Prostate gland (tissue), 2 donors: Measurements from ENCODE around the gene IL17RC. TPM values are rescaled to one million over a fixed set of nuclear protein-coding genes. Genes with fewer than 3 reads are reported as not detected.

Experiments used
- DNase-seq: peaks from one replicate; pipeline ENCODE4 v3.0.0-alpha.2; 2019; ENCODE audit warnings: low spot score
- H3K27ac ChIP-seq, 2 donors: fragments of 200-600 bp; sonication (generic); 2 replicates each; pipeline ENCODE4 v1.5.1; 2017 to 2019
- H3K27me3 ChIP-seq: fragments of 200-600 bp; sonication (generic); replicated peaks from 2 replicates; pipeline ENCODE4 v1.5.1; 2019; ENCODE audit not compliant: insufficient read depth
- H3K36me3 ChIP-seq, 2 donors: fragments of 200-600 bp; sonication (generic); 1 replicate in 1 of 2; 2 replicates in 1 of 2; pipeline versions ENCODE4 v1.5.1 to v1.8.1; 2017 to 2019
- H3K4me1 ChIP-seq: fragments of 200-600 bp; sonication (generic); replicated peaks from 2 replicates; pipeline ENCODE4 v1.5.1; 2019
- H3K4me3 ChIP-seq, 2 donors: fragments of 200-600 bp; sonication (generic); 2 replicates each; pipeline ENCODE4 v1.5.1; 2017 to 2019
- H3K9me3 ChIP-seq: fragments of 200-600 bp; sonication (generic); 2 replicates; pipeline ENCODE4 v1.5.1; 2017
- CTCF ChIP-seq, 4 experiments: fragments of 200-600 bp in 2 of 4; fragments of 450-650 bp in 2 of 4; sonication (generic) in 2 of 4; IDR thresholded peaks; 1 replicate in 3 of 4; 2 replicates in 1 of 4; pipeline ENCODE4 v1.5.1; 2016 to 2019; ENCODE audit warnings: antibody characterized with exemption in 4 of 4, mild to moderate bottlenecking in 2 of 4, moderate library complexity in 2 of 4
- POLR2A ChIP-seq: fragments of 450-650 bp; IDR thresholded peaks from one replicate; pipeline ENCODE4 v1.6.1; 2016; ENCODE audit warnings: antibody characterized with exemption, mild to moderate bottlenecking
- POLR2AphosphoS5 ChIP-seq: sonication (generic); formaldehyde crosslinking; IDR thresholded peaks from one replicate; pipeline ENCODE4 v1.6.1; 2017; ENCODE audit warnings: antibody characterized with exemption
- WGBS: methylation state at CpG from one replicate; pipeline ENCODE4 v1.1.5; 2018; 5-methylcytosine and 5-hydroxymethylcytosine counted together
- intact Hi-C: fragments of 100-400 bp; cut with DNase I; formaldehyde crosslinking; loops from one replicate; pipeline ENCODE4 v1.14.2; 2022
- total RNA-seq, 2 donors: library from RNA; depleted of rRNA; stranded (reverse); fragments of >200 nt; gene quantifications; one replicate each; pipeline ENCODE4 v1.1.0, GENCODE V29; 2016

Gene IL17RC
- total RNA-seq, 2 donors from 2014 or later, result 80.7 to 152 TPM

GRCh38 chr3:9912294-9912935 is 4.5 kb upstream of the IL17RC start:
- H3K36me3 ChIP-seq, result no peaks in the 10 kb centered on the region
- no peak overlapping the region for H3K27ac ChIP-seq

GRCh38 chr3:9913601-9914000 is 3.3 kb upstream of the IL17RC start:
- H3K9me3 ChIP-seq, result no peaks in the 10 kb centered on the region
- peaks cover 12% of the 10 kb centered on the region for H3K4me1 ChIP-seq
- H3K27ac ChIP-seq, result peak overlapping the region; percentile 92 to 94
- H3K4me3 ChIP-seq, result no peak overlapping the region
- intact Hi-C loops, result loop anchor here (10.0 kb wide), 1 partner anchor 179 kb away; the partner anchor contains the start of gene BRPF1
- DNase-seq, result peak; percentile 73
- no peaks in the 10 kb centered on the region for H3K36me3 ChIP-seq
- 41% methylated on average over 5 of the region's 5 CpGs for WGBS
- TF ChIP-seq CTCF (IDR thresholded peaks at IDR 0.05), result no peak
- TF ChIP-seq POLR2AphosphoS5, result peak; percentile 36
- no peaks in the 10 kb centered on the region for H3K27me3 ChIP-seq

More at GRCh38 chr3:9912294-9912935, 4.5 kb upstream of the IL17RC start:
- no peak for DNase-seq
- WGBS, result 80% methylated on average over 7 of the region's 7 CpGs
- Histone ChIP-seq H3K4me3 (no peak overlapping the region), H3K9me3 (no peaks in the 10 kb centered on the region), H3K4me1 (peaks cover 12% of the 10 kb centered on the region), H3K27me3 (no peaks in the 10 kb centered on the region)
- TF ChIP-seq POLR2AphosphoS5 (no peak), POLR2A (no peak), CTCF (IDR thresholded peaks at IDR 0.05) (no peak)
- intact Hi-C loops, result loop anchor here (10.0 kb wide), 1 partner anchor 178 kb away; the partner anchor contains the start of gene BRPF1

- intact Hi-C loops, result loop anchor here (2.0 to 10.0 kb wide), 2 partner anchors 23 to 179 kb away; partner anchors contain the start of genes BRPF1 and JAGN1
- peak; percentile 24 for DNase-seq
These were observed 2.9 kb upstream of the IL17RC start for GRCh38 chr3:9914011-9914410.

GRCh38 chr3:9914559-9915253 is 2.2 kb upstream of the IL17RC start:
- Histone ChIP-seq H3K27me3 (no peaks in the 10 kb centered on the region), H3K36me3 (no peaks in the 10 kb centered on the region), H3K4me3 (peak overlapping the region; percentile 39 to 41), H3K9me3 (no peaks in the 10 kb centered on the region), H3K27ac (peak overlapping the region; percentile 92 to 94), H3K4me1 (peaks cover 12% of the 10 kb centered on the region)
- TF ChIP-seq POLR2AphosphoS5, result no peak
- no peak for TF ChIP-seq CTCF (IDR thresholded peaks at IDR 0.05)
- no peak for TF ChIP-seq POLR2A
- intact Hi-C loops, result loop anchor here (2.0 to 10.0 kb wide), 2 partner anchors 24 to 180 kb away; partner anchors contain the start of genes BRPF1 and JAGN1
- WGBS, result 20% methylated on average over 15 of the region's 15 CpGs
- DNase-seq, result no peak

More at GRCh38 chr3:9914011-9914410, 2.9 kb upstream of the IL17RC start:
- H3K4me1 ChIP-seq, result peaks cover 12% of the 10 kb centered on the region
- WGBS, result 25% methylated on average over 1 of the region's 1 CpG
- no peaks in the 10 kb centered on the region for H3K36me3 ChIP-seq
- no peak overlapping the region for H3K4me3 ChIP-seq
- peak overlapping the region; percentile 92 to 94 for H3K27ac ChIP-seq
- no peaks in the 10 kb centered on the region for H3K27me3 ChIP-seq
- no peaks in the 10 kb centered on the region for H3K9me3 ChIP-seq
- TF ChIP-seq POLR2AphosphoS5 (no peak), CTCF (IDR thresholded peaks at IDR 0.05) (no peak), POLR2A (no peak)
